Measurements from ENCODE around the gene SLC50A1. TPM values are rescaled to one million over a fixed set of nuclear protein-coding genes. Genes with fewer than 3 reads are reported as not detected.

The SLC50A1 gene
- total and polyA plus RNA-seq, 9 of the 15 experiments (the other 6 are each of a cell fraction or from before 2014, with no cell fraction given) = 46.5 to 132 (median 91.9) TPM

GRCh38 chr1:155167166-155168104 lies 31.8 kb downstream of the SLC50A1 start (continued):
- TF ChIP-seq CHD7 (IDR thresholded peaks at IDR 0.05; ENCODE audit: low read depth, low read length) (no peak), ZNF518B (CRISPR knock-in tag; IDR thresholded peaks at IDR 0.05) (no peak), ATF7 (IDR thresholded peaks at IDR 0.05) (0 out of 2 replicates have a peak, but pooled peaks have one; percentile 35), XRCC5 (IDR thresholded peaks at IDR 0.05; ENCODE audit: low read depth, low read length) (peak; percentile 65; the same call in 1 of the 2 replicates), PPARD (CRISPR knock-in tag; IDR thresholded peaks at IDR 0.05) (no peak), BCL6 (CRISPR knock-in tag; IDR thresholded peaks at IDR 0.05) (no peak), ZNF121 (CRISPR knock-in tag; conservative IDR thresholded peaks at IDR 0.05) (no peak), ZNF57 (CRISPR knock-in tag; IDR thresholded peaks at IDR 0.05) (no peak), ERF (CRISPR knock-in tag; IDR thresholded peaks at IDR 0.05) (no peak), ZBTB7A (IDR thresholded peaks at IDR 0.05; ENCODE audit: borderline replicate concordance, control insufficient read depth, low read depth, low read length) (peak; percentile 81), FOSL1 (tag; conservative IDR thresholded peaks at IDR 0.05) (peak; percentile 45; the same call in 1 of the 2 replicates)

All from K562 (cell line).